NCI-H524 (cell line): Measurements from ENCODE around the gene ATP6V0B.
A peak's percentile ranks its signal among the peaks of the same experiment; 100 is the strongest.

Source experiments
- DNase-seq, 2 experiments: peaks; one replicate each; lab custom pipeline; 2025; lab: John Stamatoyannopoulos, UW

ATP6V0B gene

GRCh38 chr1:43984855-43985254 lies 10.1 kb downstream of the ATP6V0B start:
- no peak for DNase-seq

- DNase-seq: no peak
Measured at GRCh38 chr1:43985984-43986595, 11.3 kb downstream of the ATP6V0B start.

- no peak for DNase-seq
Measured at GRCh38 chr1:43986712-43987111, 12.0 kb downstream of the ATP6V0B start.

- no peak for DNase-seq
Measured at GRCh38 chr1:43987159-43987902, 12.6 kb downstream of the ATP6V0B start.

- no peak for DNase-seq
Measured at GRCh38 chr1:43990271-43991199, 15.8 kb downstream of the ATP6V0B start.

- DNase-seq: no peak
Measured at GRCh38 chr1:43991200-43991475, 16.4 kb downstream of the ATP6V0B start.

GRCh38 chr1:43991476-43992231 lies 16.9 kb downstream of the ATP6V0B start, which contains the start of gene CCDC24:
Gene CCDC24 (plus strand): TSS chr1:43991599. CDS start chr1:43991879, 280 bp downstream.
- peak in 1 of 2 experiments; percentile 62 for DNase-seq

- DNase-seq: no peak
Measured at GRCh38 chr1:43992232-43992995, 17.7 kb downstream of the ATP6V0B start.

GRCh38 chr1:43993206-43993914 lies 18.6 kb downstream of the ATP6V0B start:
- no peak for DNase-seq

GRCh38 chr1:43994071-43994470 lies 19.3 kb downstream of the ATP6V0B start:
- no peak for DNase-seq

- peak; percentile 45 to 63 for DNase-seq
Measured at GRCh38 chr1:43994794-43995790, 20.3 kb downstream of the ATP6V0B start.

GRCh38 chr1:43995984-43996732 lies 21.4 kb downstream of the ATP6V0B start:
- DNase-seq: peak in 1 of 2 experiments; percentile 37

GRCh38 chr1:43996733-43997115 lies 22.0 kb downstream of the ATP6V0B start:
- DNase-seq: no peak

- DNase-seq: no peak
Measured at GRCh38 chr1:43997295-43997999, 22.7 kb downstream of the ATP6V0B start.

GRCh38 chr1:43998000-43998378 lies 23.2 kb downstream of the ATP6V0B start:
- DNase-seq: no peak

- no peak for DNase-seq
Measured at GRCh38 chr1:43999455-43999854, 24.7 kb downstream of the ATP6V0B start.

- DNase-seq: no peak
Measured at GRCh38 chr1:44000122-44000665, 25.4 kb downstream of the ATP6V0B start.

- no peak for DNase-seq
Measured at GRCh38 chr1:44002165-44002564, 27.4 kb downstream of the ATP6V0B start.
